Measurements from ENCODE around the gene TPD52L2. TPM values are rescaled to one million over a fixed set of nuclear protein-coding genes. Genes with fewer than 3 reads are reported as not detected.

TPD52L2 gene
- total RNA-seq, 1 experiment from 2014 or later = 192 TPM

GRCh38 chr20:63896264-63897105 is 31.4 kb downstream of the TPD52L2 start:
- peak overlapping the region; percentile 72 for H3K4me3 Mint-ChIP-seq (ENCODE audit: low read depth, unreplicated experiment)
- intact Hi-C loops (cut with micrococcal nuclease; ENCODE audit: unreplicated experiment) = loop anchor here (10.0 kb wide), 1 partner anchor 158 kb away; no protein-coding TSS in a partner anchor
- H3K36me3 Mint-ChIP-seq (ENCODE audit: insufficient read depth, unreplicated experiment) = peaks cover 65% of the 10 kb centered on the region
- peak; percentile 46 for DNase-seq
- no peaks in the 10 kb centered on the region for H3K9me3 Mint-ChIP-seq (ENCODE audit: low read depth, unreplicated experiment)
- H3K4me1 Mint-ChIP-seq (ENCODE audit: low read depth, unreplicated experiment) = peaks cover 35% of the 10 kb centered on the region
- H3K27ac Mint-ChIP-seq (ENCODE audit: unreplicated experiment) = peak overlapping the region; percentile 63
- no peak for TF ChIP-seq CTCF (IDR thresholded peaks at IDR 0.05; ENCODE audit: unreplicated experiment)
- no peaks in the 10 kb centered on the region for H3K27me3 Mint-ChIP-seq (ENCODE audit: unreplicated experiment)
- TSS peak; percentile 65 for BruUV-seq (replicated peaks)
- CTCF ChIA-PET = interaction anchor here (0.8 to 1.8 kb wide), 5 partner anchors 12 to 359 kb away, joined by 3 to 6 read pairs (median 3); partner anchors contain the start of genes ARFRP1 and ZGPAT

- Mint-ChIP-seq H3K4me3 (ENCODE audit: low read depth, unreplicated experiment) (peak overlapping the region; percentile 18), H3K27ac (ENCODE audit: unreplicated experiment) (peak overlapping the region; percentile 34), H3K4me1 (ENCODE audit: low read depth, unreplicated experiment) (peaks cover 40% of the 10 kb centered on the region), H3K27me3 (ENCODE audit: unreplicated experiment) (no peaks in the 10 kb centered on the region), H3K9me3 (ENCODE audit: low read depth, unreplicated experiment) (no peaks in the 10 kb centered on the region), H3K36me3 (ENCODE audit: insufficient read depth, unreplicated experiment) (peaks cover 63% of the 10 kb centered on the region)
- intact Hi-C loops (cut with micrococcal nuclease; ENCODE audit: unreplicated experiment) = loop anchor here (10.0 kb wide), 1 partner anchor 157 kb away; no protein-coding TSS in a partner anchor
- CTCF ChIA-PET = no interaction called here
- no peak for TF ChIP-seq CTCF (IDR thresholded peaks at IDR 0.05; ENCODE audit: unreplicated experiment)
- BruUV-seq (replicated peaks) = no TSS peak
- no peak for DNase-seq
Observed at GRCh38 chr20:63897978-63898561, 33.0 kb downstream of the TPD52L2 start.

- H3K36me3 Mint-ChIP-seq (ENCODE audit: insufficient read depth, unreplicated experiment) = peaks cover 57% of the 10 kb centered on the region
- no TSS peak for BruUV-seq (replicated peaks)
- no peak for DNase-seq
- no peak overlapping the region for H3K27ac Mint-ChIP-seq (ENCODE audit: unreplicated experiment)
- no peak for TF ChIP-seq CTCF (IDR thresholded peaks at IDR 0.05; ENCODE audit: unreplicated experiment)
- CTCF ChIA-PET = no interaction called here
- no peaks in the 10 kb centered on the region for H3K9me3 Mint-ChIP-seq (ENCODE audit: low read depth, unreplicated experiment)
- intact Hi-C loops (cut with micrococcal nuclease; ENCODE audit: unreplicated experiment) = loop anchor here (10.0 kb wide), 1 partner anchor 156 kb away; no protein-coding TSS in a partner anchor
- peaks cover 36% of the 10 kb centered on the region for H3K4me1 Mint-ChIP-seq (ENCODE audit: low read depth, unreplicated experiment)
- no peaks in the 10 kb centered on the region for H3K27me3 Mint-ChIP-seq (ENCODE audit: unreplicated experiment)
- no peak overlapping the region for H3K4me3 Mint-ChIP-seq (ENCODE audit: low read depth, unreplicated experiment)
Observed at GRCh38 chr20:63898882-63899558, 34.0 kb downstream of the TPD52L2 start.

- Mint-ChIP-seq H3K27ac (ENCODE audit: unreplicated experiment) (no peak overlapping the region), H3K4me1 (ENCODE audit: low read depth, unreplicated experiment) (peaks cover 32% of the 10 kb centered on the region), H3K27me3 (ENCODE audit: unreplicated experiment) (no peaks in the 10 kb centered on the region), H3K36me3 (ENCODE audit: insufficient read depth, unreplicated experiment) (peaks cover 57% of the 10 kb centered on the region), H3K4me3 (ENCODE audit: low read depth, unreplicated experiment) (no peak overlapping the region), H3K9me3 (ENCODE audit: low read depth, unreplicated experiment) (no peaks in the 10 kb centered on the region)
- no peak for DNase-seq
- TF ChIP-seq CTCF (IDR thresholded peaks at IDR 0.05; ENCODE audit: unreplicated experiment) = no peak
- intact Hi-C loops (cut with micrococcal nuclease; ENCODE audit: unreplicated experiment) = no loop called here
- BruUV-seq (replicated peaks) = no TSS peak
- CTCF ChIA-PET = interaction anchor here (0.7 kb wide), 1 partner anchor 707 kb away, joined by 3 read pairs; no protein-coding TSS in a partner anchor
Observed at GRCh38 chr20:63900413-63900812, 35.3 kb downstream of the TPD52L2 start.

Data from Calu3 (cell line).